GM19238 (cell line): Measurements from ENCODE around the gene DIAPH2.
A peak's percentile ranks its signal among the peaks of the same experiment; 100 is the strongest.

Experiments
- DNase-seq: peaks from one replicate; pipeline ENCODE4 v3.0.0; 2011; ENCODE audit warnings: low spot score; ENCODE audit not compliant: insufficient read length

The DIAPH2 gene

GRCh38 chrX:97290199-97290598 lies 605.6 kb downstream of the DIAPH2 start:
- DNase-seq = no peak

- DNase-seq = no peak
These were observed 609.4 kb downstream of the DIAPH2 start for GRCh38 chrX:97294041-97294440.

GRCh38 chrX:97295954-97296353 lies 611.3 kb downstream of the DIAPH2 start:
- DNase-seq = no peak

GRCh38 chrX:97306771-97307470 lies 622.3 kb downstream of the DIAPH2 start:
- DNase-seq = no peak

GRCh38 chrX:97308171-97308570 lies 623.5 kb downstream of the DIAPH2 start:
- no peak for DNase-seq

- DNase-seq = no peak
These were observed 625.0 kb downstream of the DIAPH2 start for GRCh38 chrX:97309487-97310116.

GRCh38 chrX:97310373-97310772 lies 625.7 kb downstream of the DIAPH2 start:
- no peak for DNase-seq

GRCh38 chrX:97311066-97311778 lies 626.6 kb downstream of the DIAPH2 start:
- DNase-seq = no peak

GRCh38 chrX:97314345-97314744 lies 629.7 kb downstream of the DIAPH2 start:
- DNase-seq = no peak

- no peak for DNase-seq
These were observed 631.3 kb downstream of the DIAPH2 start for GRCh38 chrX:97315939-97316338.

- DNase-seq = no peak
These were observed 635.7 kb downstream of the DIAPH2 start for GRCh38 chrX:97320305-97320704.

GRCh38 chrX:97322401-97322800 lies 637.8 kb downstream of the DIAPH2 start:
- DNase-seq = no peak

GRCh38 chrX:97326456-97326855 lies 641.8 kb downstream of the DIAPH2 start:
- DNase-seq = peak; percentile 5

GRCh38 chrX:97328853-97329390 lies 644.3 kb downstream of the DIAPH2 start:
- no peak for DNase-seq

GRCh38 chrX:97330151-97330550 lies 645.5 kb downstream of the DIAPH2 start:
- no peak for DNase-seq

- no peak for DNase-seq
These were observed 648.3 kb downstream of the DIAPH2 start for GRCh38 chrX:97332963-97333362.

- no peak for DNase-seq
These were observed 650.2 kb downstream of the DIAPH2 start for GRCh38 chrX:97334850-97335249.

GRCh38 chrX:97344724-97345123 lies 660.1 kb downstream of the DIAPH2 start:
- DNase-seq = no peak

GRCh38 chrX:97358941-97359340 lies 674.3 kb downstream of the DIAPH2 start:
- no peak for DNase-seq

- no peak for DNase-seq
These were observed 679.2 kb downstream of the DIAPH2 start for GRCh38 chrX:97363843-97364242.

GRCh38 chrX:97366237-97366636 lies 681.6 kb downstream of the DIAPH2 start:
- no peak for DNase-seq

- DNase-seq = no peak
These were observed 682.5 kb downstream of the DIAPH2 start for GRCh38 chrX:97367125-97367524.
